Neural cell (in vitro differentiated cells): ENCODE measurements around the gene NMRK2. TPM values are rescaled to one million over a fixed set of nuclear protein-coding genes. Genes with fewer than 3 reads are reported as not detected.

Experiments
- H2AFZ ChIP-seq: fragments of 200-600, 300-800 bp; sonication (generic), shearing (Covaris generic); 2 replicates; pipeline ENCODE4 v1.6.0; 2014; ENCODE audit warnings: low read depth, mild to moderate bottlenecking, antibody characterized with exemption, low read length, moderate library complexity
- H3F3A ChIP-seq: fragments of 200-600 bp; shearing (Covaris generic); 2 replicates; pipeline ENCODE4 v1.6.1; 2016; ENCODE audit warnings: mild to moderate bottlenecking, moderate library complexity, mixed read lengths, antibody characterized with exemption, low read length; ENCODE audit not compliant: insufficient read depth, poor library complexity, severe bottlenecking
- H3K27ac ChIP-seq: fragments of 200-600, 300-800 bp; sonication (generic), shearing (Covaris generic); 2 replicates; pipeline ENCODE4 v1.5.1; 2014; ENCODE audit warnings: mild to moderate bottlenecking, low read length, moderate library complexity
- H3K27me3 ChIP-seq: fragments of 300-800, 200-600 bp; sonication (generic), shearing (Covaris generic); 2 replicates; pipeline ENCODE4 v1.6.0; 2014; ENCODE audit warnings: mild to moderate bottlenecking, low read depth, low read length, moderate library complexity; ENCODE audit not compliant: insufficient read depth
- H3K36me3 ChIP-seq: fragments of 300-800, 200-600 bp; sonication (generic), shearing (Covaris generic); 2 replicates; pipeline ENCODE4 v1.5.1; 2014; ENCODE audit warnings: mild to moderate bottlenecking, antibody characterized with exemption, low read length, moderate library complexity; ENCODE audit not compliant: insufficient read depth
- H3K4me2 ChIP-seq: fragments of 300-800, 200-600 bp; sonication (generic), shearing (Covaris generic); 2 replicates; pipeline ENCODE4 v1.6.0; 2014; ENCODE audit warnings: mild to moderate bottlenecking, low read length
- H3K4me3 ChIP-seq: fragments of 300-800, 200-600 bp; sonication (generic), shearing (Covaris generic); 2 replicates; pipeline ENCODE4 v1.5.1; 2014; ENCODE audit warnings: mild to moderate bottlenecking, low read length, moderate library complexity
- H3K79me2 ChIP-seq: fragments of 200-600 bp; shearing (Covaris generic); replicated peaks from 2 replicates; pipeline ENCODE4 v1.6.0; 2014; ENCODE audit warnings: mild to moderate bottlenecking, low read length, moderate library complexity; ENCODE audit not compliant: insufficient read depth
- H3K9ac ChIP-seq: fragments of 300-800, 200-600 bp; sonication (generic), shearing (Covaris generic); 2 replicates; pipeline ENCODE4 v1.6.1; 2016; ENCODE audit warnings: mild to moderate bottlenecking, low read length, mixed read lengths
- H3K9me2 ChIP-seq: fragments of 200-600 bp; shearing (Covaris generic); 2 replicates; pipeline ENCODE4 v1.6.1; 2016; ENCODE audit warnings: mild to moderate bottlenecking, low read length, mixed read lengths; ENCODE audit not compliant: insufficient read depth
- H3K9me3 ChIP-seq: fragments of 200-600, 300-800 bp; sonication (generic), shearing (Covaris generic); 2 replicates; pipeline ENCODE4 v1.6.1; 2016; ENCODE audit warnings: mild to moderate bottlenecking, mixed run types, low read length, moderate library complexity, mixed read lengths
- H4K20me1 ChIP-seq: fragments of 200-600 bp; shearing (Covaris generic); 2 replicates; pipeline ENCODE4 v1.6.1; 2016; ENCODE audit warnings: mild to moderate bottlenecking, mixed run types; ENCODE audit not compliant: insufficient read depth
- EP300 ChIP-seq: fragments of 450-650 bp; conservative IDR thresholded peaks from 2 replicates; pipeline ENCODE4 v1.6.1; 2014; ENCODE audit warnings: antibody characterized with exemption, mild to moderate bottlenecking, moderate library complexity; ENCODE audit not compliant: poor library complexity, severe bottlenecking
- EZH2 ChIP-seq: fragments of 200-600, 300-800 bp; shearing (Covaris generic), sonication (generic); IDR thresholded peaks from 2 replicates; pipeline ENCODE4 v1.6.1; 2014; ENCODE audit warnings: antibody characterized with exemption, low read length, borderline replicate concordance, mild to moderate bottlenecking; ENCODE audit not compliant: insufficient read depth, poor library complexity, severe bottlenecking
- MXI1 ChIP-seq: fragments of 450-650 bp; conservative IDR thresholded peaks from 2 replicates; pipeline ENCODE4 v1.6.1; 2014; ENCODE audit warnings: antibody characterized with exemption, mild to moderate bottlenecking; ENCODE audit not compliant: poor library complexity, severe bottlenecking
- POLR2AphosphoS5 ChIP-seq: IDR thresholded peaks from 2 replicates; pipeline ENCODE4 v1.6.1; 2012
- RAD21 ChIP-seq: fragments of 450-650 bp; conservative IDR thresholded peaks from 2 replicates; pipeline ENCODE4 v1.6.1; 2014; ENCODE audit warnings: antibody characterized with exemption, mild to moderate bottlenecking, moderate library complexity
- SMC3 ChIP-seq: fragments of 450-650 bp; conservative IDR thresholded peaks from 2 replicates; pipeline ENCODE4 v1.6.1; 2014; ENCODE audit warnings: antibody characterized with exemption, mild to moderate bottlenecking, moderate library complexity; ENCODE audit not compliant: poor library complexity
- TAF1 ChIP-seq: IDR thresholded peaks from 2 replicates; pipeline ENCODE4 v1.6.1; 2012; ENCODE audit warnings: low read depth
- polyA plus RNA-seq: library from polyadenylated mRNA; depleted of rRNA; stranded (reverse); fragments of >200 nt; gene quantifications from 2 replicates; pipeline ENCODE4 v1.2.3, GENCODE V29; 2014
- TF ChIP-seq, protein P1 (sequence below): IDR thresholded peaks from 2 replicates; pipeline ENCODE4 v1.6.1; 2012; ENCODE audit warnings: borderline replicate concordance
- TF ChIP-seq, protein P2 (sequence below): fragments of 450-650 bp; IDR thresholded peaks from 2 replicates; pipeline ENCODE4 v1.5.1; 2014; ENCODE audit warnings: antibody characterized with exemption, mild to moderate bottlenecking, moderate library complexity; ENCODE audit not compliant: poor library complexity, severe bottlenecking

The NMRK2 gene
- polyA plus RNA-seq, 1 donor from 2014 or later, result not detected

DNA sequence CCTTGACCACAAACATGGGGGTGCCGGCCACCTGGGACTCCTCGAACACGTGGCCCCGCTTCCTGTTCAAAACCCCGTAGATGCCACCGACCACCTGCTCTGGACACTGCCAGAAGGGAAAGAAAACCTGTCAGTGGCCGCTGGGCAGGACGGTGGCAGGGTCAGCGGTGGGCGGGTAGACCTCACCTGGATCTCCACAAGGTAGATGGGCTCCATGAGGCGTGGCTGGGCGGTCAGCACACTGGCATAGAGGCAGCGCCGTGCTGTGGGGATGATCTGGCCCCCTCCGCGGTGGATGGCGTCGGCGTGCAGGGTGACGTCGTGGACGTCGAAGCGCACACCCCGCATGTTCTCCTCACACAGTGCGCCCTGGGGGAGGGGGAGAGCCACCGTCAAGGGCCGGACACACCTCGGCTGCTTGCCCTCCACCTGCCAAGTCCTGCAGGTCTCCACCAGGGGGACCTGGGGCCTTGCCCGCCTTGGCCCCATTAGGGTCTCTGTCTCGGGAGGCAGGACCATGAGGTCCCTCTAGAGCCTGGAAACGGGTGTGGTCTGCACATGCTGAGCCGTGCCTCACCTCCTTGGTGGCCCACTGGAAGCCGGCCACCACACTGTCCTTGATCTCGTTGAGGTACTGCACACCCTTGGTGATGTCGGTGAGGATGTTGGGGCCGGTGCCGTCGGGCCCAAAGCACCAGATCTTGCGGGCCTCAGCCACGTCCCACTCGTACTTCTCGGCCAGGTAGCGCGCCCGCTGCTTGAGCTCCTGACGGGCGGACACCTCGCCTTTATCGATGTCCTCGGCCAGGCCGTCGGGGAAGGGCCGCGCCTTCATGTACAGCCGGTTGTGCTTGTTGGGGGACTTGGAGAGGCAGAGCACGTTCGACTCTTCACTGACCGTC lies 44.6 kb downstream of the NMRK2 start:
- Histone ChIP-seq H3K4me2 (no peak overlapping the region), H3K79me2 (no peaks in the 10 kb centered on the region), H2AFZ (no peak overlapping the region), H3K4me3 (no peak overlapping the region), H3K9ac (no peak overlapping the region), H3K27me3 (no peaks in the 10 kb centered on the region), H3K9me3 (no peaks in the 10 kb centered on the region), H3F3A (no peaks in the 10 kb centered on the region), H3K27ac (no peak overlapping the region), H3K9me2 (no peaks in the 10 kb centered on the region), H3K36me3 (no peaks in the 10 kb centered on the region), H4K20me1 (peaks cover 28% of the 10 kb centered on the region)
- TF ChIP-seq EP300, result no peak
- no peak for TF ChIP-seq MXI1

DNA sequence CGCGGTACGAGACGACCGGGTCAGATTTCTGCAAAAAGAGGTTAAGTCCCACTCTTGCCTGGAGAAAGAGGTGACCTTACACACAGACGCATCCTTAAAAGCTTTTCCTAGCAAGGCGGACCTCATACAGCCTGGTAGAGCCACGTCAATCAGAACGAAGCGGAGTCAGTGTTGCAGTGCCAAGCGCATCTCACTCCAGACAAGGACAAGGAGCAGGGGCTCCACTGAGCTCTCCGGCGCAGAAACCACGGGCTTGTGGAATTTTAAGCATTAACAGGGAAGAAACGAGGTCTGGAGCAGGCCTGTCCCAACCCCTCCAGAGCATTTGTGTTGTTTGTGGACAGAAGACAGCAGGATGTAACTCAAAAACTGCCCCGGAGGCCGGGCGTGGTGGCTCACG lies 45.3 kb downstream of the NMRK2 start:
- H3K27ac ChIP-seq, result no peak overlapping the region

DNA sequence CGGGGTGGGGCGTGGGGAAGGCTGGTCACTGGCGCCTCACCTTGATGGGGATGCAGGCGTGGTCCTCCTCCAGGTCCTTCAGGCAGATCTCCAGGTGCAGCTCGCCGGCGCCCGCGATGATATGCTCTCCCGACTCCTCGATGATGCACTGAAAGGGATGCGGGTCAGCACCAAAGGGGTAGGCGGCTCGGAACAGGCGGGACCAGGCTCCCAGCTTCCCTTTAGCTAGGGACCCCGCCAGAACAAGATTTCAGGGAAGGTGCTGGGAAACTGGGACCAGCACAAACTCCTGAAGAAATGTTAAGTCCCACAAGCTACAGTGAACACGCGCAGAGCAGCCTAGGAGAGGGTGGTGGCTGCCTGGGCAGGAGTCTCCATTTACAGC lies 46.4 kb downstream of the NMRK2 start:
- Histone ChIP-seq H3K27me3 (no peaks in the 10 kb centered on the region), H3K9ac (no peak overlapping the region), H3K79me2 (peaks cover 14% of the 10 kb centered on the region), H3K9me3 (no peaks in the 10 kb centered on the region), H3K27ac (no peak overlapping the region), H3F3A (no peaks in the 10 kb centered on the region), H3K4me3 (no peak overlapping the region), H2AFZ (no peak overlapping the region), H3K9me2 (no peaks in the 10 kb centered on the region), H4K20me1 (peaks cover 46% of the 10 kb centered on the region), H3K36me3 (no peaks in the 10 kb centered on the region), H3K4me2 (no peak overlapping the region)
- no peak for TF ChIP-seq TAF1
- no peak for TF ChIP-seq MXI1
- no peak for TF ChIP-seq SMC3
- TF ChIP-seq, protein P1, sequence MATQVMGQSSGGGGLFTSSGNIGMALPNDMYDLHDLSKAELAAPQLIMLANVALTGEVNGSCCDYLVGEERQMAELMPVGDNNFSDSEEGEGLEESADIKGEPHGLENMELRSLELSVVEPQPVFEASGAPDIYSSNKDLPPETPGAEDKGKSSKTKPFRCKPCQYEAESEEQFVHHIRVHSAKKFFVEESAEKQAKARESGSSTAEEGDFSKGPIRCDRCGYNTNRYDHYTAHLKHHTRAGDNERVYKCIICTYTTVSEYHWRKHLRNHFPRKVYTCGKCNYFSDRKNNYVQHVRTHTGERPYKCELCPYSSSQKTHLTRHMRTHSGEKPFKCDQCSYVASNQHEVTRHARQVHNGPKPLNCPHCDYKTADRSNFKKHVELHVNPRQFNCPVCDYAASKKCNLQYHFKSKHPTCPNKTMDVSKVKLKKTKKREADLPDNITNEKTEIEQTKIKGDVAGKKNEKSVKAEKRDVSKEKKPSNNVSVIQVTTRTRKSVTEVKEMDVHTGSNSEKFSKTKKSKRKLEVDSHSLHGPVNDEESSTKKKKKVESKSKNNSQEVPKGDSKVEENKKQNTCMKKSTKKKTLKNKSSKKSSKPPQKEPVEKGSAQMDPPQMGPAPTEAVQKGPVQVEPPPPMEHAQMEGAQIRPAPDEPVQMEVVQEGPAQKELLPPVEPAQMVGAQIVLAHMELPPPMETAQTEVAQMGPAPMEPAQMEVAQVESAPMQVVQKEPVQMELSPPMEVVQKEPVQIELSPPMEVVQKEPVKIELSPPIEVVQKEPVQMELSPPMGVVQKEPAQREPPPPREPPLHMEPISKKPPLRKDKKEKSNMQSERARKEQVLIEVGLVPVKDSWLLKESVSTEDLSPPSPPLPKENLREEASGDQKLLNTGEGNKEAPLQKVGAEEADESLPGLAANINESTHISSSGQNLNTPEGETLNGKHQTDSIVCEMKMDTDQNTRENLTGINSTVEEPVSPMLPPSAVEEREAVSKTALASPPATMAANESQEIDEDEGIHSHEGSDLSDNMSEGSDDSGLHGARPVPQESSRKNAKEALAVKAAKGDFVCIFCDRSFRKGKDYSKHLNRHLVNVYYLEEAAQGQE, result no peak
- TF ChIP-seq POLR2AphosphoS5, result no peak
- TF ChIP-seq, protein P2, sequence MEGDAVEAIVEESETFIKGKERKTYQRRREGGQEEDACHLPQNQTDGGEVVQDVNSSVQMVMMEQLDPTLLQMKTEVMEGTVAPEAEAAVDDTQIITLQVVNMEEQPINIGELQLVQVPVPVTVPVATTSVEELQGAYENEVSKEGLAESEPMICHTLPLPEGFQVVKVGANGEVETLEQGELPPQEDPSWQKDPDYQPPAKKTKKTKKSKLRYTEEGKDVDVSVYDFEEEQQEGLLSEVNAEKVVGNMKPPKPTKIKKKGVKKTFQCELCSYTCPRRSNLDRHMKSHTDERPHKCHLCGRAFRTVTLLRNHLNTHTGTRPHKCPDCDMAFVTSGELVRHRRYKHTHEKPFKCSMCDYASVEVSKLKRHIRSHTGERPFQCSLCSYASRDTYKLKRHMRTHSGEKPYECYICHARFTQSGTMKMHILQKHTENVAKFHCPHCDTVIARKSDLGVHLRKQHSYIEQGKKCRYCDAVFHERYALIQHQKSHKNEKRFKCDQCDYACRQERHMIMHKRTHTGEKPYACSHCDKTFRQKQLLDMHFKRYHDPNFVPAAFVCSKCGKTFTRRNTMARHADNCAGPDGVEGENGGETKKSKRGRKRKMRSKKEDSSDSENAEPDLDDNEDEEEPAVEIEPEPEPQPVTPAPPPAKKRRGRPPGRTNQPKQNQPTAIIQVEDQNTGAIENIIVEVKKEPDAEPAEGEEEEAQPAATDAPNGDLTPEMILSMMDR, result no peak
- TF ChIP-seq EZH2, result no peak
- TF ChIP-seq EP300, result no peak
- TF ChIP-seq RAD21, result no peak

More for the DNA sequence above, 45.3 kb downstream of the NMRK2 start:
- no peak overlapping the region for H3K4me3 ChIP-seq
- peaks cover 2% of the 10 kb centered on the region for H3K79me2 ChIP-seq
- H3F3A ChIP-seq, result no peaks in the 10 kb centered on the region
- H3K9ac ChIP-seq, result no peak overlapping the region
- peaks cover 35% of the 10 kb centered on the region for H4K20me1 ChIP-seq
- H3K27me3 ChIP-seq, result no peaks in the 10 kb centered on the region
- H3K9me3 ChIP-seq, result no peaks in the 10 kb centered on the region
- H3K36me3 ChIP-seq, result no peaks in the 10 kb centered on the region
- no peak overlapping the region for H3K4me2 ChIP-seq
- TF ChIP-seq, protein P2, result no peak
- no peak for TF ChIP-seq TAF1
- H3K9me2 ChIP-seq, result no peaks in the 10 kb centered on the region
- H2AFZ ChIP-seq, result no peak overlapping the region
